A549 treated with CORT108297 at 1 μM for 4 hours (cell line): ENCODE results near the gene GAPDHS. TPM values are rescaled to one million over a fixed set of nuclear protein-coding genes. Genes with fewer than 3 reads are reported as not detected.

ENCODE experiments used
- total RNA-seq: library from RNA; stranded (reverse); fragments of 200-300 nt; extraction: Qiagen RNA extraction; gene quantifications from 5 replicates; pipeline ENCODE4 v1.2.3, GENCODE V29; 2022

Gene GAPDHS
- not detected in 5 replicates for total RNA-seq

GRCh38 chr19:35533201-35533821 lies at the start of gene GAPDHS:
GAPDHS (plus strand) TSS chr19:35533456; CDS start chr19:35533528, 72 bp downstream.

GRCh38 chr19:35490364-35490763 lies 42.9 kb upstream of the GAPDHS start, which contains the start of gene KRTDAP:
KRTDAP (minus strand) TSS chr19:35490464; CDS start chr19:35490442, 22 bp downstream.

DNA sequence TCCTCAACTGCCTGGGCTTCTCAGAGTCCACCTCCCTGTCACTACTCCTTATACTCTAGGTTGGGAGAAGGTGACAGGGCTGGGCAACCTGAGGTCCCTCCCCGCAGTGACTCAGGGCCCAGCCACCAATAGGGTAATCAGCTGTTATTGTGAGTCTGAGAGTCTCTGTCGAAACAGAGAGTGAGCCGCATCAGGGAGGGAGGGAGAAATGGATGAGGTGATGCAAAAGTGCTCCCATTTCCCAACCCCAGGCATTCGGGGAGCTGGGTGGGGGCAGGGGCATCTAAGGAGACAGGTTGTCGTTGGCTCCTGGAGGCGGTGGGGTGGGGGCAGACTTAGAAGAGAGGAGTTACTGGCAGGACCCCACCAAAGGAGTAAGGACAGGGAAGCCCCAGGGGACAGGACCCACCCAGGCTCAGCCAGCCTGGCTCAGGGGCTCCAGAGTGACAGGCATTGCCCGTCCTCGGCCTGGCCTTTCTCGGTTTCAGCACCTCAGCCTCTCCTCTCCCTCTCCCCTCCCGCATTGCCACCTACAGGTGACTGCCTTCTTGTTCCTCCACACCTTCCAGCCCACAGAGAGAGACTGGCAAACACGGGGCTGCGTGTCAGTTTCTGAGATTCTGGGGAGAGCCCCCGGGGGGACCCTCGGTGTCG lies 19.5 kb upstream of the GAPDHS start, which contains the start of gene DMKN:
Gene DMKN, minus strand, starts transcription at position 22 of the 654 bp plus-strand sequence. CDS start 174 bp downstream, outside the sequence.

GRCh38 chr19:35528218-35529038 lies 4.8 kb upstream of the GAPDHS start, which contains the start of gene SBSN:
SBSN (minus strand) TSS chr19:35528311; CDS start chr19:35528281, 30 bp downstream.

GRCh38 chr19:35545001-35545854 lies 12.0 kb downstream of the GAPDHS start, which contains the start of gene TMEM147:
TMEM147 (plus strand) TSS chr19:35545626; CDS start chr19:35545740, 114 bp downstream.

DNA sequence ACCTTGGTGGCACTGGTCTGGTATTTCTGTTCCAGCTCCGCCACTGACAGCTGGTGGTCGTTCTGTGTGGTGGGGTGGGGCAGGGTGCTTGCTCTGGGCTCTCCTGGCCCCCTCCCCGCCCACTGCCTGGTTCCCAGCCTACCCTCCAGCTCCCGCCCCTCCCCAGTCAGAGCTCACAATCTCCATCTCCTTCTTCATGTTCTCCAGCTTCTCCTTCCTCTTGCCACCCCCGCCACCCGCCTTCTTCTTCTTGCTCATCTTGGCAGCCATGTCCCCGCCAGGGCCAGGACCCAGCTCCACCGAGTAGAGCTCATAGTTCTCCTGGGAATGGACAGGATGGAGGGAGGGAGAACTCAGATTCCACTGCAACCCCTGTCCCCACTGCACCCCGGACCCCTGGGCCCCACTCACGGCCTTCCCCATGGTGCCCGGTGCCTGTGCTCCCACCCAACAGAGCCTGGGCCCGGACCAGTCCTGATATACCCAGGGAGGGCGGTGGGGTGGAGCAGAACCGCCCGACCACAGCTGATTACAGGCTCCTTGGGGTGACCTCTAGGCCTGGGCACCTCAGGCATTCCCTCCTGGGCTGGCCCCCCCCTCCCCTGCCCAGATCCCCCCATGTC lies 30.1 kb downstream of the GAPDHS start, which contains the start of gene ATP4A:
Gene ATP4A, minus strand, starts transcription at position 452 of the 623 bp plus-strand sequence. Its CDS starts 29 bp downstream, at position 423.

DNA sequence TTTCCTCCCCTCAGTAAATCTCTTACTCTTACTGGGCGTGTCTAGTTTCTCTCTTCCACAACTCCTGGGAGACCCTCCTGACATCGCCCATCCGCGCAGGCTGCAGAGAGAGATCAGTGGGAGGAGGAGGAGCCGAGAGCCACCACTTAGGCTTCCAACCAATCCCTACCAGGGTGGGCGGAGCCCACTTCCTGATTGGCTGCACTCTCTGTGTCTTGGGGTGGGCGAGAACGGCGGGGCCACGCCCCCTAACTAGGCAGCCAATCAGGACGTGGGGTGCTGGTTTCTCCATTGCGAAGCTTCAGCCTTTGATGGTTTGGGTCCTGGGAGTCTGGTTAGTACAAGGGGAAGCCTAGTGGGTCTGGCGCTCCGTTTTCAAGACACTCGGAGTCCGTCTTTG lies 52.6 kb downstream of the GAPDHS start, which contains the start of gene PMIS2:
Gene PMIS2, plus strand, starts transcription at position 326 of the 400 bp plus-strand sequence. CDS start 87 bp downstream, outside the sequence.

Other genes with a start within 250 kb of the GAPDHS start
- 0.12 TPM in 1 of 5 replicates, not detected in the others for gene MAG, start 241.3 kb upstream of the GAPDHS start, total RNA-seq
- gene CD22, start 204.3 kb upstream of the GAPDHS start, total RNA-seq, result 0.92 to 1.4 TPM (median 0.99 TPM) in 5 replicates
- 0.05 TPM in 1 of 5 replicates, not detected in the others for gene FFAR1, start 185.6 kb upstream of the GAPDHS start, total RNA-seq
- gene FFAR3, start 175.0 kb upstream of the GAPDHS start, total RNA-seq, result not detected in 5 replicates
- not detected in 5 replicates for gene GPR42, start 162.4 kb upstream of the GAPDHS start, total RNA-seq
- 0.03 TPM in 1 of 5 replicates, not detected in the others for gene FFAR2, start 85.2 kb upstream of the GAPDHS start, total RNA-seq
- gene KRTDAP, start 43.0 kb upstream of the GAPDHS start, total RNA-seq, result not detected in 5 replicates
- 34.1 to 42.4 TPM (median 35.8 TPM) in 5 replicates for gene DMKN, start 19.8 kb upstream of the GAPDHS start, total RNA-seq
- 2.5 to 3.1 TPM (median 3.0 TPM) in 5 replicates for gene SBSN, start 5.1 kb upstream of the GAPDHS start, total RNA-seq
- gene TMEM147, start 12.2 kb downstream of the GAPDHS start, total RNA-seq, result 350 to 462 TPM (median 443 TPM) in 5 replicates
- gene ATP4A, start 30.2 kb downstream of the GAPDHS start, total RNA-seq, result not detected in 5 replicates
- gene PMIS2, start 52.7 kb downstream of the GAPDHS start, total RNA-seq, result not detected in 5 replicates
- gene HAUS5, start 79.3 kb downstream of the GAPDHS start, total RNA-seq, result 12.1 to 18.6 TPM (median 17.4 TPM) in 5 replicates
- 144 to 216 TPM (median 212 TPM) in 5 replicates for gene RBM42, start 95.6 kb downstream of the GAPDHS start, total RNA-seq
- 1.6 to 3.1 TPM (median 2.4 TPM) in 5 replicates for gene ETV2, start 108.3 kb downstream of the GAPDHS start, total RNA-seq
- gene COX6B1, start 114.9 kb downstream of the GAPDHS start, total RNA-seq, result 1,293 to 1,487 TPM (median 1,363 TPM) in 5 replicates
- 0.51 to 1.1 TPM (median 0.91 TPM) in 5 replicates for gene UPK1A, start 133.1 kb downstream of the GAPDHS start, total RNA-seq
- gene ZBTB32, start 171.1 kb downstream of the GAPDHS start, total RNA-seq, result 0.03 TPM in 1 of 5 replicates, not detected in the others
- gene KMT2B, start 184.5 kb downstream of the GAPDHS start, total RNA-seq, result 47.4 to 63.8 TPM (median 61.5 TPM) in 5 replicates
- gene IGFLR1, start 209.0 kb downstream of the GAPDHS start, total RNA-seq, result 12.9 to 14.2 TPM (median 13.3 TPM) in 5 replicates
- 26.6 to 31.3 TPM (median 28.4 TPM) in 5 replicates for gene U2AF1L4, start 212.0 kb downstream of the GAPDHS start, total RNA-seq
- 285 to 335 TPM (median 294 TPM) in 5 replicates for gene PSENEN, start 212.2 kb downstream of the GAPDHS start, total RNA-seq
- 18.3 to 28.2 TPM (median 25.9 TPM) in 5 replicates for gene LIN37, start 215.1 kb downstream of the GAPDHS start, total RNA-seq
- gene HSPB6, start 223.6 kb downstream of the GAPDHS start, total RNA-seq, result 0.12 to 0.29 TPM (median 0.19 TPM) in 5 replicates
- gene PROSER3, start 224.7 kb downstream of the GAPDHS start, total RNA-seq, result 23.1 to 33.0 TPM (median 27.3 TPM) in 5 replicates
- 4.3 to 9.2 TPM (median 6.5 TPM) in 5 replicates for gene ARHGAP33, start 242.1 kb downstream of the GAPDHS start, total RNA-seq